B cell (primary cell): Measurements from ENCODE around the gene SSBP3.

ENCODE experiments used
- CTCF ChIP-seq: fragments of 200-600 bp; IDR thresholded peaks from one replicate; pipeline ENCODE4 v1.8.0; 2022; ENCODE audit warnings: antibody characterized with exemption, mild to moderate bottlenecking
- EZH2 ChIP-seq: IDR thresholded peaks from 2 replicates; pipeline ENCODE4 v1.6.1; 2012; ENCODE audit warnings: borderline replicate concordance, low read depth, mild to moderate bottlenecking, moderate library complexity, low read length; ENCODE audit not compliant: insufficient read depth, poor library complexity, severe bottlenecking

DNA sequence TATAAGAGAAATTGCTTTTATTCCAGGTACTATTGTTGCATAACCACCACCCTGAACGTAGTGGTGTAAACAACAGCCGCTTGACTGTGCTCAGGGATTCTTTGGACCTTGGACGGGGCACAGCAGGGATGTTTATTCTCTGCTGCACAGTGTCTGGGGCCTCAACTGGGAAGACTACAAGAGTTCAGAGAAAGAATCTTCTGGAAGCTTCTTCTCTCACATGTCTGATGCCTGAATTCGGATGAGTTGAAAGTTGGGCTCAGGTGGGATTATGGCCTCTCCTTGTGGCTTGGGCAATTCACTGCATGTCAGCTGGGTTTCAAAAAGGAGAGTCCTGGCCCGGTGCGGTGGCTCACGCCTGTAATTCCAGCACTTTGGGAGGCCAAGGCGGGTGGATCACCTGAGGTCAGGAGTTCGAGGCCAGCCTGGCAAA is 19.0 kb upstream of the SSBP3 start:
- TF ChIP-seq CTCF = no peak
- no peak for TF ChIP-seq EZH2
